Measurements from ENCODE around the gene RASA3. TPM values are rescaled to one million over a fixed set of nuclear protein-coding genes. Genes with fewer than 3 reads are reported as not detected.

RASA3 gene
- total and polyA plus RNA-seq, 10 of the 15 experiments (the other 5 are each of a cell fraction or from before 2014, with no cell fraction given) = 0.79 to 33.9 (median 17.6) TPM

- TF ChIP-seq, protein P1, sequence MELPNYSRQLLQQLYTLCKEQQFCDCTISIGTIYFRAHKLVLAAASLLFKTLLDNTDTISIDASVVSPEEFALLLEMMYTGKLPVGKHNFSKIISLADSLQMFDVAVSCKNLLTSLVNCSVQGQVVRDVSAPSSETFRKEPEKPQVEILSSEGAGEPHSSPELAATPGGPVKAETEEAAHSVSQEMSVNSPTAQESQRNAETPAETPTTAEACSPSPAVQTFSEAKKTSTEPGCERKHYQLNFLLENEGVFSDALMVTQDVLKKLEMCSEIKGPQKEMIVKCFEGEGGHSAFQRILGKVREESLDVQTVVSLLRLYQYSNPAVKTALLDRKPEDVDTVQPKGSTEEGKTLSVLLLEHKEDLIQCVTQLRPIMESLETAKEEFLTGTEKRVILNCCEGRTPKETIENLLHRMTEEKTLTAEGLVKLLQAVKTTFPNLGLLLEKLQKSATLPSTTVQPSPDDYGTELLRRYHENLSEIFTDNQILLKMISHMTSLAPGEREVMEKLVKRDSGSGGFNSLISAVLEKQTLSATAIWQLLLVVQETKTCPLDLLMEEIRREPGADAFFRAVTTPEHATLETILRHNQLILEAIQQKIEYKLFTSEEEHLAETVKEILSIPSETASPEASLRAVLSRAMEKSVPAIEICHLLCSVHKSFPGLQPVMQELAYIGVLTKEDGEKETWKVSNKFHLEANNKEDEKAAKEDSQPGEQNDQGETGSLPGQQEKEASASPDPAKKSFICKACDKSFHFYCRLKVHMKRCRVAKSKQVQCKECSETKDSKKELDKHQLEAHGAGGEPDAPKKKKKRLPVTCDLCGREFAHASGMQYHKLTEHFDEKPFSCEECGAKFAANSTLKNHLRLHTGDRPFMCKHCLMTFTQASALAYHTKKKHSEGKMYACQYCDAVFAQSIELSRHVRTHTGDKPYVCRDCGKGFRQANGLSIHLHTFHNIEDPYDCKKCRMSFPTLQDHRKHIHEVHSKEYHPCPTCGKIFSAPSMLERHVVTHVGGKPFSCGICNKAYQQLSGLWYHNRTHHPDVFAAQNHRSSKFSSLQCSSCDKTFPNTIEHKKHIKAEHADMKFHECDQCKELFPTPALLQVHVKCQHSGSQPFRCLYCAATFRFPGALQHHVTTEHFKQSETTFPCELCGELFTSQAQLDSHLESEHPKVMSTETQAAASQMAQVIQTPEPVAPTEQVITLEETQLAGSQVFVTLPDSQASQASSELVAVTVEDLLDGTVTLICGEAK (IDR thresholded peaks at IDR 0.05; ENCODE audit: borderline replicate concordance) = no peak
- TF ChIP-seq SPI1 (IDR thresholded peaks at IDR 0.05; ENCODE audit: borderline replicate concordance, insufficient read depth, low read depth, low read length) = no peak
- TF ChIP-seq ZSCAN29 (IDR thresholded peaks at IDR 0.05) = no peak
- TF ChIP-seq GABPA (IDR thresholded peaks at IDR 0.05; ENCODE audit: low read depth) = no peak
- no peak for TF ChIP-seq CREM (IDR thresholded peaks at IDR 0.05; ENCODE audit: low read depth)
- TF ChIP-seq JUNB (IDR thresholded peaks at IDR 0.05) = no peak
- no peak for TF ChIP-seq SMARCA5 (IDR thresholded peaks at IDR 0.05)
Measured at GRCh38 chr13:114033541-114034315, 98.7 kb downstream of the RASA3 start (continued).

DNA sequence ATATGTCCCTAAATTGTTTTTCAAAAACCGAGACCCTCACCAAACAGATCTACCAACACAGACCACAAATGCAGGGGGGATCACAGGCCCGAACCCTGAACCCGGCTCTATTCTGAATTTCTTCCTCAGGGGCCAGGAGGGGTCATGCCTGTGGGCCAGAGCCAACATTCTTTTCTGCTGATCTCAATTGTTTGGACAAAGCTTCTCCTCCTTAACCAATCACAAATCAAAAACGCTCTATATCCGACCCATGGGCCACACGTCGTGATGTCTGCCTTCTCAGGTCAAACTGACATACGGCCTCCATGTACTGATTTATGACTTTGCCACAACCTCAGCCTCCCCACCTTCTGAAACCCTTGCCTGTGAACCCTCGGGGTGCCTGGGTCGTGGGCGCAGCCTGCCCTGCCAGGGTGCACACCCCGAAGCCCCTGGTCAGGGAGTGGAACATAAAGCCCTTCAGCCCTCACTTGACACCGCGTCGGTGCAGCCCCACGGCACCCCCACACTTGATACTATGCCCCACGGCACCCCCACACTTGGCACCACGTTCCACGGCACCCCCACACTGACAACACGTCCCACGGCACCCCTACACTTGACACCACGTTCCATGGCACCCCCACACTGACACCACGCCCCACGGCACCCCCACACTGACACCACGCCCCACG is 100.2 kb downstream of the RASA3 start:
- Histone ChIP-seq H3K4me1 (ENCODE audit: control insufficient read depth, insufficient read depth, low read length) (peaks cover 9% of the 10 kb centered on the region), H4K20me1 (ENCODE audit: control insufficient read depth, insufficient read depth) (no peaks in the 10 kb centered on the region), H3K27ac (ENCODE audit: control insufficient read depth, insufficient read depth) (no peak overlapping the region), H3K4me3 (no peak overlapping the region), H3K4me2 (ENCODE audit: control insufficient read depth, insufficient read depth) (no peak overlapping the region), H3K79me2 (ENCODE audit: control insufficient read depth, insufficient read depth, low read length) (no peaks in the 10 kb centered on the region; the same call in 1 of the 2 replicates), H3K9me3 (replicated peaks; ENCODE audit: control insufficient read depth, insufficient read depth, low read length) (no peaks in the 10 kb centered on the region; the same call in 2 of the 3 replicates), H3K27me3 (replicated peaks in 1 of 2; ENCODE audit: control insufficient read depth in 2 of 2, insufficient read depth in 2 of 2, low read length in 1 of 2) (no peaks in the 10 kb centered on the region), H3K9ac (ENCODE audit: control insufficient read depth, insufficient read depth, low read length) (no peak overlapping the region), H3K36me3 (ENCODE audit: control insufficient read depth in 2 of 2, insufficient read depth in 2 of 2, low read length in 1 of 2) (peaks cover 1 to 21% of the 10 kb centered on the region in 2 experiments), H2AFZ (ENCODE audit: control insufficient read depth, low read depth, low read length) (no peak overlapping the region)
- FAIRE-seq (no peak), DNase-seq (ENCODE audit: low read depth, low spot score) (no peak), ATAC-seq (no peak)
- ChIA-PET SMC1A (ENCODE audit: uncharacterized antibody, unreplicated experiment) (no interaction called here), POLR2A (no interaction called here), CTCF (no interaction called here), RAD21 (ENCODE audit: unreplicated experiment) (no interaction called here)
- intact Hi-C loops (cut with micrococcal nuclease; ENCODE audit: unreplicated experiment) (no loop called here), in situ Hi-C loops (cut with MboI) (no loop called here)
- 91% methylated on average over 24 of the region's 26 CpGs for WGBS (ENCODE audit: insufficient coverage, insufficient replicate concordance, low lambda C conversion rate, missing lambda C conversion rate)
- BruUV-seq (replicated peaks) = no TSS peak
- no peak for TF ChIP-seq YBX1 (IDR thresholded peaks at IDR 0.05)
- no peak for TF ChIP-seq PML (IDR thresholded peaks at IDR 0.05; ENCODE audit: low read length)
- no peak for TF ChIP-seq IKZF1 (conservative IDR thresholded peaks at IDR 0.05)
- TF ChIP-seq, protein P2, sequence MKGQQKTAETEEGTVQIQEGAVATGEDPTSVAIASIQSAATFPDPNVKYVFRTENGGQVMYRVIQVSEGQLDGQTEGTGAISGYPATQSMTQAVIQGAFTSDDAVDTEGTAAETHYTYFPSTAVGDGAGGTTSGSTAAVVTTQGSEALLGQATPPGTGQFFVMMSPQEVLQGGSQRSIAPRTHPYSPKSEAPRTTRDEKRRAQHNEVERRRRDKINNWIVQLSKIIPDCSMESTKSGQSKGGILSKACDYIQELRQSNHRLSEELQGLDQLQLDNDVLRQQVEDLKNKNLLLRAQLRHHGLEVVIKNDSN (IDR thresholded peaks at IDR 0.05; ENCODE audit: borderline replicate concordance, extremely low read length, insufficient read depth, low read depth, low read length) = no peak
- no peak for TF ChIP-seq KDM1A (IDR thresholded peaks at IDR 0.05; ENCODE audit: borderline replicate concordance)
- no peak for TF ChIP-seq CBFB (IDR thresholded peaks at IDR 0.05; ENCODE audit: low read depth)
- TF ChIP-seq, protein P3, sequence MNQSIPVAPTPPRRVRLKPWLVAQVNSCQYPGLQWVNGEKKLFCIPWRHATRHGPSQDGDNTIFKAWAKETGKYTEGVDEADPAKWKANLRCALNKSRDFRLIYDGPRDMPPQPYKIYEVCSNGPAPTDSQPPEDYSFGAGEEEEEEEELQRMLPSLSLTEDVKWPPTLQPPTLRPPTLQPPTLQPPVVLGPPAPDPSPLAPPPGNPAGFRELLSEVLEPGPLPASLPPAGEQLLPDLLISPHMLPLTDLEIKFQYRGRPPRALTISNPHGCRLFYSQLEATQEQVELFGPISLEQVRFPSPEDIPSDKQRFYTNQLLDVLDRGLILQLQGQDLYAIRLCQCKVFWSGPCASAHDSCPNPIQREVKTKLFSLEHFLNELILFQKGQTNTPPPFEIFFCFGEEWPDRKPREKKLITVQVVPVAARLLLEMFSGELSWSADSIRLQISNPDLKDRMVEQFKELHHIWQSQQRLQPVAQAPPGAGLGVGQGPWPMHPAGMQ (IDR thresholded peaks at IDR 0.05; ENCODE audit: borderline replicate concordance) = no peak

All from GM12878 (cell line).